BLaER1 (cell line): Measurements from ENCODE around the gene SATB2.

Experiments used
- H3K27ac ChIP-seq: shearing (Covaris generic); formaldehyde crosslinking; 2 replicates; pipeline ENCODE4 v1.8.1; 2022
- H3K27me3 ChIP-seq: shearing (Covaris generic); formaldehyde crosslinking; 2 replicates; pipeline ENCODE4 v1.8.1; 2022
- H3K36me3 ChIP-seq: shearing (Covaris generic); formaldehyde crosslinking; 2 replicates; pipeline ENCODE4 v1.8.1; 2022
- H3K4me1 ChIP-seq: shearing (Covaris generic); formaldehyde crosslinking; 2 replicates; pipeline ENCODE4 v1.8.1; 2022
- H3K4me2 ChIP-seq: shearing (Covaris generic); formaldehyde crosslinking; 2 replicates; pipeline ENCODE4 v1.8.1; 2022
- H3K4me3 ChIP-seq: shearing (Covaris generic); formaldehyde crosslinking; 2 replicates; pipeline ENCODE4 v1.8.1; 2022
- H3K9ac ChIP-seq: shearing (Covaris generic); formaldehyde crosslinking; 2 replicates; pipeline ENCODE4 v1.8.1; 2022
- H3K9me3 ChIP-seq: shearing (Covaris generic); formaldehyde crosslinking; 2 replicates; pipeline ENCODE4 v1.8.1; 2022
- H4K20me1 ChIP-seq: shearing (Covaris generic); formaldehyde crosslinking; 2 replicates; pipeline ENCODE4 v1.8.1; 2022
- Cebpa-rat ChIP-seq: shearing (Covaris generic); IDR thresholded peaks from 2 replicates; pipeline ENCODE4 v1.8.1; 2022

SATB2 gene

GRCh38 chr2:199381531-199381930 lies 76.2 kb downstream of the SATB2 start:
- TF ChIP-seq Cebpa-rat, result no peak
- H3K9ac ChIP-seq, result no peak overlapping the region
- H3K4me2 ChIP-seq, result peak overlapping the region; percentile 74
- H3K4me3 ChIP-seq, result peak overlapping the region; percentile 3; the same call in 1 of the 2 replicates
- H3K4me1 ChIP-seq, result peaks cover 27% of the 10 kb centered on the region
- no peak overlapping the region for H3K27ac ChIP-seq
- H3K27me3 ChIP-seq, result no peaks in the 10 kb centered on the region
- H3K36me3 ChIP-seq, result no peaks in the 10 kb centered on the region
- no peaks in the 10 kb centered on the region for H4K20me1 ChIP-seq
- H3K9me3 ChIP-seq, result no peaks in the 10 kb centered on the region

GRCh38 chr2:199378948-199379650 lies 78.6 kb downstream of the SATB2 start:
- no peaks in the 10 kb centered on the region for H3K27me3 ChIP-seq
- H3K36me3 ChIP-seq, result no peaks in the 10 kb centered on the region
- H3K4me1 ChIP-seq, result peaks cover 27% of the 10 kb centered on the region
- H3K9me3 ChIP-seq, result no peaks in the 10 kb centered on the region
- H3K4me3 ChIP-seq, result no peak overlapping the region
- H3K9ac ChIP-seq, result no peak overlapping the region
- no peak overlapping the region for H3K27ac ChIP-seq
- no peak for TF ChIP-seq Cebpa-rat
- no peaks in the 10 kb centered on the region for H4K20me1 ChIP-seq
- no peak overlapping the region for H3K4me2 ChIP-seq

GRCh38 chr2:199370150-199370780 lies 87.5 kb downstream of the SATB2 start:
- no peaks in the 10 kb centered on the region for H3K27me3 ChIP-seq
- no peak overlapping the region for H3K4me3 ChIP-seq
- no peak overlapping the region for H3K4me2 ChIP-seq
- no peak overlapping the region for H3K9ac ChIP-seq
- no peaks in the 10 kb centered on the region for H3K9me3 ChIP-seq
- no peaks in the 10 kb centered on the region for H3K36me3 ChIP-seq
- no peaks in the 10 kb centered on the region for H4K20me1 ChIP-seq
- no peak overlapping the region for H3K27ac ChIP-seq
- TF ChIP-seq Cebpa-rat, result no peak
- H3K4me1 ChIP-seq, result no peaks in the 10 kb centered on the region

- H3K36me3 ChIP-seq, result no peaks in the 10 kb centered on the region
- H3K9ac ChIP-seq, result no peak overlapping the region
- TF ChIP-seq Cebpa-rat, result no peak
- H3K27me3 ChIP-seq, result no peaks in the 10 kb centered on the region
- no peaks in the 10 kb centered on the region for H3K9me3 ChIP-seq
- H3K27ac ChIP-seq, result no peak overlapping the region
- no peak overlapping the region for H3K4me3 ChIP-seq
- H4K20me1 ChIP-seq, result no peaks in the 10 kb centered on the region
- no peaks in the 10 kb centered on the region for H3K4me1 ChIP-seq
- H3K4me2 ChIP-seq, result no peak overlapping the region
Observed at GRCh38 chr2:199366406-199366805, 91.3 kb downstream of the SATB2 start.

- H4K20me1 ChIP-seq, result no peaks in the 10 kb centered on the region
- H3K4me2 ChIP-seq, result no peak overlapping the region
- H3K4me1 ChIP-seq, result no peaks in the 10 kb centered on the region
- TF ChIP-seq Cebpa-rat, result no peak
- no peak overlapping the region for H3K9ac ChIP-seq
- H3K9me3 ChIP-seq, result no peaks in the 10 kb centered on the region
- no peaks in the 10 kb centered on the region for H3K27me3 ChIP-seq
- H3K36me3 ChIP-seq, result no peaks in the 10 kb centered on the region
- H3K4me3 ChIP-seq, result no peak overlapping the region
- H3K27ac ChIP-seq, result no peak overlapping the region
Observed at GRCh38 chr2:199364153-199364552, 93.6 kb downstream of the SATB2 start.

GRCh38 chr2:199356412-199356811 lies 101.3 kb downstream of the SATB2 start:
- Histone ChIP-seq H3K4me1 (no peaks in the 10 kb centered on the region), H4K20me1 (no peaks in the 10 kb centered on the region), H3K4me3 (no peak overlapping the region), H3K27ac (no peak overlapping the region), H3K4me2 (no peak overlapping the region), H3K36me3 (no peaks in the 10 kb centered on the region), H3K27me3 (no peaks in the 10 kb centered on the region), H3K9me3 (no peaks in the 10 kb centered on the region), H3K9ac (no peak overlapping the region)
- no peak for TF ChIP-seq Cebpa-rat

- no peak for TF ChIP-seq Cebpa-rat
- H3K27ac ChIP-seq, result no peak overlapping the region
- no peaks in the 10 kb centered on the region for H3K9me3 ChIP-seq
- no peaks in the 10 kb centered on the region for H3K36me3 ChIP-seq
- H3K27me3 ChIP-seq, result no peaks in the 10 kb centered on the region
- peaks cover 6% of the 10 kb centered on the region; the same call in 1 of the 2 replicates for H3K4me1 ChIP-seq
- H3K4me3 ChIP-seq, result no peak overlapping the region
- no peak overlapping the region for H3K9ac ChIP-seq
- no peaks in the 10 kb centered on the region for H4K20me1 ChIP-seq
- H3K4me2 ChIP-seq, result no peak overlapping the region
Observed at GRCh38 chr2:199348871-199349270, 108.9 kb downstream of the SATB2 start.

- H3K9ac ChIP-seq, result no peak overlapping the region
- no peaks in the 10 kb centered on the region for H3K9me3 ChIP-seq
- no peaks in the 10 kb centered on the region for H3K27me3 ChIP-seq
- no peak for TF ChIP-seq Cebpa-rat
- H3K4me1 ChIP-seq, result peaks cover 5% of the 10 kb centered on the region; the same call in 1 of the 2 replicates
- no peaks in the 10 kb centered on the region for H4K20me1 ChIP-seq
- no peak overlapping the region for H3K4me3 ChIP-seq
- no peak overlapping the region for H3K27ac ChIP-seq
- H3K36me3 ChIP-seq, result no peaks in the 10 kb centered on the region
- no peak overlapping the region for H3K4me2 ChIP-seq
Observed at GRCh38 chr2:199344012-199344411, 113.7 kb downstream of the SATB2 start.

GRCh38 chr2:199342334-199342733 lies 115.4 kb downstream of the SATB2 start:
- no peaks in the 10 kb centered on the region for H3K4me1 ChIP-seq
- H3K9ac ChIP-seq, result no peak overlapping the region
- no peak overlapping the region for H3K4me3 ChIP-seq
- H4K20me1 ChIP-seq, result no peaks in the 10 kb centered on the region
- no peak overlapping the region for H3K27ac ChIP-seq
- H3K9me3 ChIP-seq, result no peaks in the 10 kb centered on the region
- no peaks in the 10 kb centered on the region for H3K27me3 ChIP-seq
- H3K4me2 ChIP-seq, result no peak overlapping the region
- no peak for TF ChIP-seq Cebpa-rat
- no peaks in the 10 kb centered on the region for H3K36me3 ChIP-seq

- Histone ChIP-seq H3K27ac (no peak overlapping the region), H3K4me3 (no peak overlapping the region), H3K4me1 (no peaks in the 10 kb centered on the region), H3K36me3 (no peaks in the 10 kb centered on the region), H3K9ac (no peak overlapping the region), H3K9me3 (no peaks in the 10 kb centered on the region), H3K4me2 (no peak overlapping the region), H4K20me1 (no peaks in the 10 kb centered on the region), H3K27me3 (no peaks in the 10 kb centered on the region)
- no peak for TF ChIP-seq Cebpa-rat
Observed at GRCh38 chr2:199341123-199341522, 116.6 kb downstream of the SATB2 start.
